Measurements from ENCODE around the gene SPECC1. TPM values are rescaled to one million over a fixed set of nuclear protein-coding genes. Genes with fewer than 3 reads are reported as not detected.
"Not testable (repeated sequence)": the region's sequence is repeated elsewhere in the genome, so short reads cannot be mapped to it uniquely, and the experiment has no call there.

Gene SPECC1
- total and polyA plus RNA-seq, 9 of the 15 experiments (the other 6 are each of a cell fraction or from before 2014, with no cell fraction given) = 2.4 to 19.6 (median 14.7) TPM

- TF ChIP-seq EGR1 (conservative IDR thresholded peaks at IDR 0.05) (peak; percentile 48), EZH2 (IDR thresholded peaks at IDR 0.05; ENCODE audit: borderline replicate concordance, low read depth, low read length) (no peak), USF2 (CRISPR knock-in tag; IDR thresholded peaks at IDR 0.05) (no peak), RAD21 (CRISPR knock-in tag; conservative IDR thresholded peaks at IDR 0.05 in 1 of 2, IDR thresholded peaks at IDR 0.05 in 1 of 2) (peak; percentile 75 to 90), RFX1 (IDR thresholded peaks at IDR 0.05) (0 out of 2 replicates have a peak, but pooled peaks have one; percentile 12), POU5F1 (IDR thresholded peaks at IDR 0.05; ENCODE audit: borderline replicate concordance, low read depth, low read length, partially characterized antibody) (no peak)
Observed at GRCh38 chr17:20226814-20227482, 217.8 kb downstream of the SPECC1 start (continued).

GRCh38 chr17:20227720-20228370 is 218.7 kb downstream of the SPECC1 start:
- H3K9ac ChIP-seq (ENCODE audit: insufficient read depth in 1 of 2, low read depth in 2 of 2, low read length in 2 of 2); H3K27ac ChIP-seq (ENCODE audit: extremely low read depth, low read depth, low read length); H2AFZ ChIP-seq (ENCODE audit: low read depth, low read length); in situ Hi-C loops (cut with MboI); H3K4me1 ChIP-seq (replicated peaks in 1 of 2; ENCODE audit: control insufficient read depth in 2 of 2, insufficient read depth in 2 of 2, low read length in 2 of 2); BruUV-seq (replicated peaks); H3K4me3 ChIP-seq; H4K20me1 ChIP-seq (replicated peaks; ENCODE audit: control insufficient read depth, insufficient read depth, low read length); H3K79me2 ChIP-seq (ENCODE audit: control insufficient read depth, insufficient read depth, low read length); H3K27me3 ChIP-seq (ENCODE audit: control insufficient read depth in 2 of 2, insufficient read depth in 2 of 2, low read length in 2 of 2); DNase-seq (ENCODE audit: extremely low read depth in 1 of 4, low spot score in 3 of 4); H3K9me3 ChIP-seq (replicated peaks; ENCODE audit: control insufficient read depth, insufficient read depth, low read depth, low read length); FAIRE-seq; H3K4me2 ChIP-seq (ENCODE audit: insufficient read depth, low read length); ATAC-seq; H3K9me1 ChIP-seq (ENCODE audit: control insufficient read depth, insufficient read depth, low read length): not testable (repeated sequence)
- ChIA-PET POLR2A (interaction anchor here (0.8 kb wide), 1 partner anchor 41 kb away, joined by 3 read pairs; no protein-coding TSS in a partner anchor), CTCF (ENCODE audit: low intra/inter-chr PET ratio) (interaction anchor here (2.3 kb wide), 1 partner anchor 94 kb away, joined by 15 read pairs; no protein-coding TSS in a partner anchor)
- peak; percentile 39; the same call in 1 of the 2 replicates for TF ChIP-seq NFE2 (IDR thresholded peaks at IDR 0.05; ENCODE audit: low read depth)
- peak; percentile 54 for TF ChIP-seq CEBPB (tag; IDR thresholded peaks at IDR 0.05)
- peak; percentile 33; the same call in 1 of the 2 replicates for TF ChIP-seq MAFG (tag; conservative IDR thresholded peaks at IDR 0.05)
- peak; percentile 32 for TF ChIP-seq ZNF316 (IDR thresholded peaks at IDR 0.05)
- WGBS (ENCODE audit: insufficient coverage, low coverage, missing lambda C conversion rate) = 80% methylated on average over 7 of the region's 11 CpGs
- peaks cover 20% of the 10 kb centered on the region; the same call in 2 of the 3 replicates for H3K36me3 ChIP-seq (ENCODE audit: control insufficient read depth, insufficient read depth, low read length)
- intact Hi-C loops (cut with micrococcal nuclease) = loop anchor here (2.0 kb wide), 3 partner anchors 93 to 235 kb away; no protein-coding TSS in a partner anchor
